Activated naive CD8-positive, alpha-beta T cell treated with anti-CD3 and anti-CD28 coated beads for 36 hours (primary cell): ENCODE results near the gene STIP1. TPM values are rescaled to one million over a fixed set of nuclear protein-coding genes. Genes with fewer than 3 reads are reported as not detected.

Experiments
- DNase-seq: peaks from one replicate; pipeline ENCODE4 v3.0.0; 2021
- H3K27ac Mint-ChIP-seq: one replicate; pipeline ENCODE4 v1.8.0; 2022; ENCODE audit warnings: mild to moderate bottlenecking, moderate library complexity, mixed read lengths
- H3K27me3 Mint-ChIP-seq: one replicate; pipeline ENCODE4 v1.8.0; 2022; ENCODE audit warnings: mild to moderate bottlenecking, mixed read lengths
- H3K36me3 Mint-ChIP-seq: one replicate; pipeline ENCODE4 v1.8.0; 2021; ENCODE audit warnings: mild to moderate bottlenecking, mixed read lengths
- H3K4me1 Mint-ChIP-seq: one replicate; pipeline ENCODE4 v1.8.0; 2021; ENCODE audit warnings: mixed read lengths
- H3K4me3 Mint-ChIP-seq: one replicate; pipeline ENCODE4 v1.8.0; 2022; ENCODE audit warnings: mild to moderate bottlenecking, moderate library complexity, mixed read lengths
- H3K9me3 Mint-ChIP-seq: one replicate; pipeline ENCODE4 v1.8.0; 2022; ENCODE audit warnings: mixed read lengths
- total RNA-seq, 2 experiments: library from RNA; stranded (reverse); gene quantifications; one replicate each; pipeline ENCODE4 v1.2.3, GENCODE V29; 2021

The STIP1 gene
- total RNA-seq, 2 experiments from 2014 or later, result 373 to 379 TPM

DNA sequence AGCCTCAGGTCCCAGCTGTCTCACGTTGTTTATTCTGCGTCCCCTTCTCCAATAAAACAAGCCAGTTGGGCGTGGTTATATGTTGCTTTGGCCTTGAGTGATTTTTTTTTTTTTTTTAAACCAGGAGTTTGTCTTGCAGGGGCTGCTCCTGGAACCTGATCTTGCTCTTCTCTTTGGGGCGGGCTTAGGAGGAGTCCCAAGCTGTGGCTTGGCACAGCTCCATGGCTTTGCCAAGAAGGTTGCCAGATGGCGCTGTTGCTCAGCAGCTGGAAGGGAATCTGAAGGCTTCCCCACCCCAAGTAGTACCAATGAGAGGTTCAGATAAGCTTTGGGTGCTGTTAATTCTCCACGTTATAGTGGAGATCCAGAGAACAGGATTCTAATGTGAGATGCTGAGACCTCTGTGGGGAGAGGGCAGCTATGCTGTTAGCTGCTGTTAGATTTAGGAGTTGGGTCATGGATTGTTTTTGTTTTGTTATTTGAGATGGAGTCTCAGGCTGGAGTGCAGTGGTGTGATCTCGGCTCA lies 18.6 kb downstream of the STIP1 start:
- Mint-ChIP-seq H3K4me3 (peak overlapping the region; percentile 66), H3K36me3 (peaks cover 56% of the 10 kb centered on the region), H3K4me1 (peaks cover 33% of the 10 kb centered on the region), H3K27me3 (no peaks in the 10 kb centered on the region), H3K27ac (peak overlapping the region; percentile 75), H3K9me3 (no peaks in the 10 kb centered on the region)
- DNase-seq, result peak; percentile 75

DNA sequence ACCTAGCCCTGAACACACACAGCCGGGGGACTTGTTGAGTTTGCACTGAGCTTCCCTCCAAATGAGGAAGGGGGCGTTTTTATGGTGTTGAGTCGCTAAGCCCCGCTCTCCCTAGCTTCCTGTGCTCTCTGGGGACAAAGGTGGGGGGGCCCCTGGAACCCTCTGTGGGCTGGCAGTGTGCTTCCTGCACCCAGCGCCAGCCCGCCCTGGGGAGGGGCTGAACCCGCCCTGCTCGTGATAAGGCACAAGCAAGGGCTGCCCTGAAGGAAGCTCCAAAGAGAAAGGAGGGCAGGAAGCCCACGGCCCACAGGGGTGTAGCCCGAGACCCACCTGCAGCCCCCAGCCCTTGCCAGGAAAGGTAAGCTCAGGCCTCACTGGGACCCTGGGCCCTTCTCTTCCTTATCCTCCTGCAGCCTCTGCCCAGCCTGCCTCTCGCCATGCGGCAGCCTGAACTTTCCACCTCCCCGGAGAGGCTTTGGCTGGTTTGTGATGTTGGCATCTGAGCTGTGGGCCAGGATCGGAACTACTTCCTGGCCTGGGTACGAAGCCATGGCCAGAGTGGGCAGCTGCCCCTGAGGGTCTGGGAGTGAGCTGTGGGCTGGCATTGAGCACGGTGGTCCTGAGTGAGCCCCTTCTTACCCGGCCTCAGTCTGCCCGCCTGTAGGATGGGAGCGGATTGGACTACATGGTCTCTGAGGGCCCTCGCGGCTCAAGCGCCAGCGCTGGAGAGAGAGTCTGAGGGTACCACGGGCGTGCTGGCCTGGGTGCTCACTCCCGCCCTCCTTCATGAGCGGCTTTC lies 20.7 kb downstream of the STIP1 start, which contains the start of gene FERMT3:
Gene FERMT3 (plus strand): TSS at position 265 of the 799 bp plus-strand sequence. CDS start 644 bp downstream, outside the sequence.
- peak; percentile 85 for DNase-seq
- H3K36me3 Mint-ChIP-seq, result peaks cover 51% of the 10 kb centered on the region
- H3K4me3 Mint-ChIP-seq, result peak within 1 kb of the TSS; percentile 94
- no peaks in the 10 kb centered on the region for H3K9me3 Mint-ChIP-seq
- no peaks in the 10 kb centered on the region for H3K27me3 Mint-ChIP-seq
- H3K27ac Mint-ChIP-seq, result peak within 1 kb of the TSS; percentile 98
- H3K4me1 Mint-ChIP-seq, result peaks cover 40% of the 10 kb centered on the region

DNA sequence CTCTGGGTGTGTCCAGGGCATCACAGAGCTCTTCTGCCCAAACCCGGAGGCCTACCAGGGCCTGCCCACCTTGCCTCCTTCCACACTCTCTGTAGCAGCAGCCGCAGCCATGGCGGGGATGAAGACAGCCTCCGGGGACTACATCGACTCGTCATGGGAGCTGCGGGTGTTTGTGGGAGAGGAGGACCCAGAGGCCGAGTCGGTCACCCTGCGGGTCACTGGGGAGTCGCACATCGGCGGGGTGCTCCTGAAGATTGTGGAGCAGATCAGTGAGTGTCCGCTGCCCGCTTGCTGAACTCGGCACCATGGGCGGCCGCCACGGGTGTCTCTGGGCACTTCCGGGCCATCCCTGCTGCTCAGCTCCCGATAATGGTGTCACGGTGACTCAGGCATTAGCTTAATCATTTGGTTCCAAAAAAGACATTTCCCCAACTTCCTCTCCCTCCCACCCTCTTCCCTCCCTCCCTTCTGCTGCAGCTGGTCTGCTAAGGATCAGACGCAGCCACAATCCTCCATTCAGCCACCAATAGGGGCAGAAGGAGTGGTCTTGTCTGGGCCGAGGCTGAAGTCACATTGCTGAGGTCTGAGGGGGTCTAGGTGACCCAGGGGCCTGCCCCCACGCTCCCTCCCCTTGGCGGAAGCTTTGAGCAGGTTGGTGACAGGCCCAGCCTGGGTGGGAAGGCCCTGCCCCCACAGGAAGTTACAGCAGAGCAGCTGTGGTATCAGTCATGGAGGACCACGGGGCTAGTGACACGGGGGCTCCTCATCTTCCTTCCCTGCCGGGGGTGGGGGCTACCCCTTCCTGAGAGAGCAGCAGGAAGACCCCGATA lies 21.5 kb downstream of the STIP1 start:
- H3K27me3 Mint-ChIP-seq, result no peaks in the 10 kb centered on the region

DNA sequence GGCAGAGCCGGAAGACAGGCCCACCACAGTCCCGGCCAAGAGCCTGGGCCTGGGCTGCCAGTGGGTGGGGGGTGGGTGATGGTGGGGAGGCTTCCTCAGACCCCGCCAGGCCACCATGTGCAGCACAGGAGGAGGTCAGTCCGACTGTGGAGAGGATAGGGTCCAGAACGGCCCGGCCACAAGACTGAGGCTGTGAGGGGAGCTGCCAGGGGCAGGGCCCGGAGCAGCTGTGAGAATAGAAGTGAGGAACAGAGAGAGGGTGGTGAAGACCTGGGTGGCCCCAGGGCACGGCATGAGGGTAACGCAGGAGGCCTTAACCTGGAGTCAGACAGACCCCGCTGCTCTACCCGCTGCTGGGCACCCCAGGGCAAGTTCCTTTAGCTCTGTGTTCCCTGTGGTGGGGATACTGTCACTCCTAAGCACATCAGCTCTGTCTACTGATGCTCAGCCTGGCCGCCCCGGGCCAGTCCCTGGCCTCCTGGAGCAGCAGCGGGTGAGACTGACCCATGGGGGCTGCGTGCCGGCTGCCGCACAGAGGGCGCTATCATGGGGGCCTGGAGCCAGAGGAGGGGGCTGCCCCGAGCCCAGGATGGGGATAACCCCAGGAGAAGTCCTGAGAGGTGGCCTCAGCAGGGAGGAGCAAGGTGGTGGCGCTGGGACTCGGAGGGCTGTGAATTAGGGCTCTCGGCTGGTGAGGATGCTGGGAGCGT lies 22.3 kb downstream of the STIP1 start:
- Mint-ChIP-seq H3K4me1 (peaks cover 47% of the 10 kb centered on the region), H3K27ac (peak overlapping the region; percentile 98), H3K9me3 (no peaks in the 10 kb centered on the region), H3K27me3 (no peaks in the 10 kb centered on the region), H3K4me3 (peak overlapping the region; percentile 94), H3K36me3 (peaks cover 57% of the 10 kb centered on the region)
- no peak for DNase-seq

More for the DNA sequence above, 21.5 kb downstream of the STIP1 start:
- H3K27ac Mint-ChIP-seq, result peak overlapping the region; percentile 98
- DNase-seq, result peak; percentile 90
- H3K9me3 Mint-ChIP-seq, result no peaks in the 10 kb centered on the region
- H3K36me3 Mint-ChIP-seq, result peaks cover 53% of the 10 kb centered on the region
- peak overlapping the region; percentile 94 for H3K4me3 Mint-ChIP-seq
- peaks cover 46% of the 10 kb centered on the region for H3K4me1 Mint-ChIP-seq

DNA sequence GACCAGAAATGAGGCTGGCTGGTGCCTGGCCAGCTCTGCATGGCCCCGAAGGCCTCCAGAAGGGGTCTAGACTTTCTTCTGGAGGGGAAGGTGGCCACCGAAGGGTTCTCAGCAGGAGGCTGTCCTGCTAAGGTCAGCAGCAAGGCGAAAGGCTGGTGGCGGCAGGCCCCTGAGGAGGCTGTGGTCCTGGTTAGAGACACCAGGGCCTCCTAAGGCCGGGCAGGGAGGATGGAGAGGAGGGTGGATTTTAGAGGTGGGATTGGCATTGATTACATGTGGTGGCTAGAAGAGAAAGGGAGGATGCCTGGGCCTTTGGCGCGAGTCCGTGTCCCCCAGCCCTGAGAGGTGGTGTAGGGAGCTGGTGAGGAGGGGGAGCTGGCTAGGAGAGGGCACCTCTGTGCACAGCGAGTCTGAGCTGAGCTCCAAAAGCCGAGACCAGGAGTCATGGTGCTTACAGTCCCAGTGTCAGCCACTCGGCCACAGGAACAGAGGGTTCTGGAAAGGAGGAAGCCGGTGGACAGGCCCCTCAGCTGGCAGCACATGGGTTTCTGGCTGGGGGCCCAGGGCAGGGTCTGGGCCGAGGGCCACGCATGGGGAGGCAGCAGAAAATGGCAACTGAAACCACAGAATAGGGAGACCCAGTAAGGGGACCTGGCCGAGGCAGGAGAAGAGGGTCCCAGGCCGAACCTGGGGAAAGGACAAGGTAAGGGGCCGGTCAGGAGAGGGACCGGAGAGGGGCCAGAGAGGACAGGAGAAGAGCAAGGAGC lies 23.0 kb downstream of the STIP1 start:
- Mint-ChIP-seq H3K4me3 (peak overlapping the region; percentile 94), H3K9me3 (no peaks in the 10 kb centered on the region), H3K27me3 (no peaks in the 10 kb centered on the region), H3K27ac (peak overlapping the region; percentile 98), H3K4me1 (peaks cover 46% of the 10 kb centered on the region), H3K36me3 (peaks cover 57% of the 10 kb centered on the region)
- no peak for DNase-seq

DNA sequence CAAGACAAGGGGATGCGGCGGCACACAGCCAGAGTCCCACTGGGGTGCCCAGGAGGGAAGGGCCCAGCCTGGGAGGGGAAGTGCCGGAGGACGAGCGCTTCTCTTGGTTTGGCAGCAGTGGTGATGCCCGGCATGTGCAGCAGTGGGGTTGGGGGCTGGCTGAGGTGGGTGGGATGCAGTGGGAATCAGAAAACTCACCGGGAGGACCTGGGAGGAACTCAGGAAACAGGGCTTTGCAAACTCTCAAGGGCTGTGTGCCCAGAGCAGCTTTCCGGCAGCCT lies 23.5 kb downstream of the STIP1 start:
- Mint-ChIP-seq H3K4me3 (no peak overlapping the region), H3K27ac (peak overlapping the region; percentile 48), H3K36me3 (peaks cover 55% of the 10 kb centered on the region), H3K27me3 (no peaks in the 10 kb centered on the region), H3K9me3 (no peaks in the 10 kb centered on the region), H3K4me1 (peaks cover 41% of the 10 kb centered on the region)
- no peak for DNase-seq

DNA sequence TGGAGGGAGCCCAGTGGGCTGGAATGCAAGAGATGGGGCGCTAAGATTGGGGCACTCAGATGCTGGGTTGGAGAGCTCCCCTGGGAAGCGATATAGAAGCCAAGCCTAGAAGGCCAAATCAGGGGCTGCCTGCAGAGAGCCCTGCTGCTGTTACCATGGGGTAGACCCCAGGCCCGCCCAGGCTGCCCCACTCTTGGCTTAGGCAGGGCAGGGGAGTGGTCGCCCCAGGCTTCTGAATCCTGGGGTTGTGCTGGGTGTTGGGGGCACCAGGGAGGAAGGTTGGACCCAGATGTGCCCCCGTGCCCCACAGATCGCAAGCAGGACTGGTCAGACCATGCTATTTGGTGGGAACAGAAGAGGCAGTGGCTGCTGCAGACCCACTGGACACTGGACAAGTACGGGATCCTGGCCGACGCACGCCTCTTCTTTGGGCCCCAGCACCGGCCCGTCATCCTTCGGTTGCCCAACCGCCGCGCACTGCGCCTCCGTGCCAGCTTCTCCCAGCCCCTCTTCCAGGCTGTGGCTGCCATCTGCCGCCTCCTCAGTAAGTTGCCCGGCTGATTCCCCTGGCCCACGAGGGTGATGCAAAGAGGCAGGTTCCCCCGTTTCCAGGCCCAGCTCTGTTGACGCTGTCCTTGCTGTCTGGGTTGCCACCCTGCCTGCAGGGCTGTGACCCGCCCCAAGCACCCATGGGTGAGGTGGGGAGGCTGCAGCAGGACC lies 24.5 kb downstream of the STIP1 start:
- Mint-ChIP-seq H3K36me3 (peaks cover 58% of the 10 kb centered on the region), H3K4me1 (peaks cover 39% of the 10 kb centered on the region), H3K4me3 (no peak overlapping the region), H3K27ac (peak overlapping the region; percentile 66), H3K9me3 (no peaks in the 10 kb centered on the region), H3K27me3 (no peaks in the 10 kb centered on the region)
- no peak for DNase-seq

DNA sequence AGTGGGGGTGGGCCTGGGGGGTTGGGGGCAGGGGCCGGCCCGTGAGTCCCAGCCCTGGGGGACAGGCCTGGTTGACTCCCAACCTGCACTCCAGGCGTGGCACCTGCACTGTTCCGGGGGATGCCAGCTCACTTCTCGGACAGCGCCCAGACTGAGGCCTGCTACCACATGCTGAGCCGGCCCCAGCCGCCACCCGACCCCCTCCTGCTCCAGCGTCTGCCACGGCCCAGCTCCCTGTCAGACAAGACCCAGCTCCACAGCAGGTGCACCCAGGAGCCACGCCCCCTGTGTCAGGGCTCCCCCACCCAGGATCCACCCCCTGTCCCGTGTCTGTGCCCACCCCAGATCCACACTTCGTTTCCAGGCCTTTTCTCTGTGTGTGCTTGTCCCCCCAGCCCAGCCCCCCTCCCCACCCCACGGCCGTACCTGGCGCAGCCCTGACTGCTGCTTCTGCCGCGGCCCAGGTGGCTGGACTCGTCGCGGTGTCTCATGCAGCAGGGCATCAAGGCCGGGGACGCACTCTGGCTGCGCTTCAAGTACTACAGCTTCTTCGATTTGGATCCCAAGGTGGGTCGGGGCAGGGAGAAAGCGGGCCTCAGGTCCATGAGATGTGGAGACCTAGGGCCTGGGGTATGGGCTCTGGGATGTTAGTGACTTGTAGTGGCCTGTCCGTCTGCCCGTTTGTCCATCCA lies 25.4 kb downstream of the STIP1 start:
- DNase-seq, result no peak
- peaks cover 33% of the 10 kb centered on the region for H3K4me1 Mint-ChIP-seq
- no peak overlapping the region for H3K27ac Mint-ChIP-seq
- peaks cover 51% of the 10 kb centered on the region for H3K36me3 Mint-ChIP-seq
- no peaks in the 10 kb centered on the region for H3K27me3 Mint-ChIP-seq
- H3K9me3 Mint-ChIP-seq, result no peaks in the 10 kb centered on the region
- no peak overlapping the region for H3K4me3 Mint-ChIP-seq

DNA sequence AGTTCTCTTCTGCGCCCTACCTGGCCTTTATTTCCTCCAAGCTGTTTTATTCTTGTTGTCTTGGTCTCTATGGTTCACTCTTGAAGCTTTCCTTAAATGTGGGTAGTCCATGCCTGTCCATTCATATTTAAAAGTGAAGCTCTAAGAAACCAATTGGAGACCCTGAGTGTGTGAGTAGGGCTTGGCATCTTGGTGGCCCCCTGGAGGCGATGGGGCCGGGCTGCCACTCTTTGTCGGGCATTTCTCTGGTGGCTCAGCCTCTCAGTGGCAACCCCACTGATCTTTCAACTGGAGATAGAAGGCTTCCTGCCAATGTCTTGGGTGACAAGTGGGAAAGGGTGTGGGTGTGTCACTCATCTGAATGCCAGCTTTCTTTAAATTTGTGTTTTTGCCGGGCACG lies 30.9 kb downstream of the STIP1 start:
- no peak for DNase-seq
- Mint-ChIP-seq H3K9me3 (no peaks in the 10 kb centered on the region), H3K4me3 (no peak overlapping the region), H3K27ac (no peak overlapping the region), H3K27me3 (no peaks in the 10 kb centered on the region), H3K36me3 (peaks cover 38% of the 10 kb centered on the region), H3K4me1 (peaks cover 21% of the 10 kb centered on the region)

DNA sequence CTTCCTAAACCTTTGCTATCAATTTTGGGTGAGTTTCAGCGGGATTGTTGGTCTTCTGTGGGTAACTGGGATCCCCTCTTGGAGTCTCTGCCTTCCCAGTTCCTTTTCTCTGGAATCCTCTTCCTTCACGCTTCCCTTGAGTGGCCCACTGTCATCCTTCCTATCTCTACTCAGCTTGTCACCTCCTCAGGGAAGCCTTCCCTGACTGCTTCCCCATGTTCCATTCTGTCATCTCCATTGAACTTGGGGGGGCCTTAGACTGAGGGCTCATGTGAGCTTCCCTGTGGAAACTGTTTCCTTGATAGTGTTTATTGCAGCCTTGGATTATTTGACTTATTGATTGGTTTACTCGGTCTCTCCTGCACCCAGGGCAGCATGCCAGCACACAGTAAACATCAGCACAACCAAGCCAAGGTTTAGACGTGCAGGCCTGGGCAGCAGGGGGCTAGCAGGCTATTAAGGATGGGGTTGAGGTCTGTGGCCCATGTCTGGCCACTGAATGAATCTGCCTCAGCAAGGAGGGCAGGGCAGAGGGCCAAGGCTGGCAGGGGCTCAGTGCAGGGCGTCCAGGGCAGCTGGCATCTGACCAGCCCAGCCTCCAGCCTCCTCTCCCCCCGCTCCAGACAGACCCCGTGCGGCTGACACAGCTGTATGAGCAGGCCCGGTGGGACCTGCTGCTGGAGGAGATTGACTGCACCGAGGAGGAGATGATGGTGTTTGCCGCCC lies 32.8 kb downstream of the STIP1 start:
- Mint-ChIP-seq H3K9me3 (no peaks in the 10 kb centered on the region), H3K27ac (peak overlapping the region; percentile 67), H3K36me3 (peaks cover 27% of the 10 kb centered on the region), H3K4me3 (no peak overlapping the region), H3K27me3 (no peaks in the 10 kb centered on the region), H3K4me1 (peaks cover 12% of the 10 kb centered on the region)
- no peak for DNase-seq

DNA sequence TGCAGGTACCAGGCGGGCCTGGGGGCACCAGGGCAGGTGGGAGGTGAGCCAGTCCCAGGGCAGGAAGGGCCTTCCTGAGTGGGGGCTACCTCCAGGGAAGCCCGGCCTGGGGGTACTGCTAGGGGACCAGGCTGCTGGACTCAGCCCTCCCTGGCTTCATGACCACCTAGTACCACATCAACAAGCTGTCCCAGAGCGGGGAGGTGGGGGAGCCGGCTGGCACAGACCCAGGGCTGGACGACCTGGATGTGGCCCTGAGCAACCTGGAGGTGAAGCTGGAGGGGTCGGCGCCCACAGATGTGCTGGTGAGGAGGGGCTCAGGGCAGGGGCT lies 33.3 kb downstream of the STIP1 start:
- no peak overlapping the region for H3K4me3 Mint-ChIP-seq
- no peak overlapping the region for H3K27ac Mint-ChIP-seq
- H3K36me3 Mint-ChIP-seq, result peaks cover 22% of the 10 kb centered on the region
- H3K4me1 Mint-ChIP-seq, result peaks cover 14% of the 10 kb centered on the region
- H3K9me3 Mint-ChIP-seq, result no peaks in the 10 kb centered on the region
- DNase-seq, result no peak
- H3K27me3 Mint-ChIP-seq, result no peaks in the 10 kb centered on the region

DNA sequence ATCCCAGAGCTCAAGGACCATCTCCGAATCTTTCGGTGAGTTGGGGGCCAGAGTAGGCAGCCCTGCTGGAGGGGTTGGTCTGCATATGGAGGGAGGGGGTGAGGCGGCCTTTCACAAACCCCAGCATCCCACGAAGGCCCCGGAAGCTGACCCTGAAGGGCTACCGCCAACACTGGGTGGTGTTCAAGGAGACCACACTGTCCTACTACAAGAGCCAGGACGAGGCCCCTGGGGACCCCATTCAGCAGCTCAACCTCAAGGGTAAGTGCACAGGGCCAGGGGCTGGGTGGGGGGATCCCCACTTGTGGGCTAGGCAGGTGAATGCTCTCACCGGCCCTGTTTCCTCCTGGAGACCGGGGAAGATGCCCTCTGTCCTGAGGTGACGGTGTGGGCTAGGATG lies 33.8 kb downstream of the STIP1 start:
- H3K9me3 Mint-ChIP-seq, result no peaks in the 10 kb centered on the region
- H3K4me1 Mint-ChIP-seq, result peaks cover 15% of the 10 kb centered on the region
- no peak overlapping the region for H3K27ac Mint-ChIP-seq
- peaks cover 22% of the 10 kb centered on the region for H3K36me3 Mint-ChIP-seq
- DNase-seq, result no peak
- H3K4me3 Mint-ChIP-seq, result no peak overlapping the region
- no peaks in the 10 kb centered on the region for H3K27me3 Mint-ChIP-seq

DNA sequence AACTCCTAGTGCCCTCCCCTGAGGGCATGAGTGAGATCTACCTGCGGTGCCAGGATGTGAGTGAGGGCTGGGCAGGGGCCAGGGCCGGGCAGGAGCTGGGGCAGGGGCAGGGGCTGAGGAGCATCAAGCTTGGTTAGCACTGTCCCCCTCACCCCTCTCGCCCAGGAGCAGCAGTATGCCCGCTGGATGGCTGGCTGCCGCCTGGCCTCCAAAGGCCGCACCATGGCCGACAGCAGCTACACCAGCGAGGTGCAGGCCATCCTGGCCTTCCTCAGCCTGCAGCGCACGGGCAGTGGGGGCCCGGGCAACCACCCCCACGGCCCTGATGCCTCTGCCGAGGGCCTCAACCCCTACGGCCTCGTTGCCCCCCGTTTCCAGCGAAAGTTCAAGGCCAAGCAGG lies 34.3 kb downstream of the STIP1 start:
- Mint-ChIP-seq H3K4me1 (peaks cover 15% of the 10 kb centered on the region), H3K36me3 (peaks cover 16% of the 10 kb centered on the region), H3K9me3 (no peaks in the 10 kb centered on the region), H3K4me3 (no peak overlapping the region), H3K27me3 (no peaks in the 10 kb centered on the region), H3K27ac (no peak overlapping the region)
- DNase-seq, result no peak
